Measurements from ENCODE around the gene PCDHA8. TPM values are rescaled to one million over a fixed set of nuclear protein-coding genes. Genes with fewer than 3 reads are reported as not detected.
A peak's percentile ranks its signal among the peaks of the same experiment; 100 is the strongest.
"Not testable (repeated sequence)": the region's sequence is repeated elsewhere in the genome, so short reads cannot be mapped to it uniquely, and the experiment has no call there.

The PCDHA8 gene
- total RNA-seq, 1 donor: 0.36 TPM

DNA sequence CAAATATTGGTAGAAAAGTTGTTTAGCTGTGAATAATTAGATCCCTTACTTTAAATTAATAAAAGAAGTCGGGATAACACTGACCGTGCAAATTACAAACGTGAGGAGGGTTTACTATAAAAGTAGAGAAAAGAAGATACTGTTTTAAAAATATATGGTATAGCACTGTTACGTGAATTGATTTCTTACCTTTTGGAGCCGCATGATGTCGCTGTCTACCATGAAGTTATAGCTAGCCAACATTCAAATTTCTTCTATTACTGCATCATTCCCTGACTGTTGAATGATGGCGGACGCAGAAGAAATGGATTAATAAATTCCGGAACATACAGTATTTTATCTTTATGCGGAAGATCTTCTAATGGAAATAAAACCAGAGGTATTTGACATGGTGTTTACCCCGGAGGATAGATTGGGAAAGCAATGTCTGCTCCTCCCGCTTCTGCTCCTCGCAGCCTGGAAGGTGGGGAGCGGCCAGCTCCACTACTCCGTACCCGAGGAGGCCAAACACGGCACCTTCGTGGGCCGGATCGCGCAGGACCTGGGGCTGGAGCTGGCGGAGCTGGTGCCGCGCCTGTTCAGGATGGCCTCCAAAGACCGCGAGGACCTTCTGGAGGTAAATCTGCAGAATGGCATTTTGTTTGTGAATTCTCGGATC lies 13.2 kb upstream of the PCDHA8 start, which contains the start of gene PCDHA6:
TSS of gene PCDHA6 (plus strand) at position 257 of the 658 bp plus-strand sequence. CDS start at position 389, 132 bp downstream.
- no peak for DNase-seq (ENCODE audit: insufficient read length, low spot score, missing footprints)
- no peaks in the 10 kb centered on the region for H3K36me3 ChIP-seq (ENCODE audit: insufficient read depth, low read length)
- H2AFZ ChIP-seq (ENCODE audit: low read length): no peak within 1 kb of the TSS
- no peak within 1 kb of the TSS for H3K4me2 ChIP-seq (ENCODE audit: insufficient read depth, low read length)
- no peaks in the 10 kb centered on the region for H3K79me2 ChIP-seq (ENCODE audit: insufficient read depth, low read length)
- H3K4me3 ChIP-seq (ENCODE audit: insufficient read depth, low read length): peak within 1 kb of the TSS; percentile 41
- H3K27me3 ChIP-seq (ENCODE audit: insufficient read depth, low read length): no peaks in the 10 kb centered on the region
- no peak within 1 kb of the TSS for H3K27ac ChIP-seq (ENCODE audit: low read depth, low read length)
- H3K4me1 ChIP-seq (ENCODE audit: insufficient read depth, low read length): no peaks in the 10 kb centered on the region
- no peaks in the 10 kb centered on the region for H4K20me1 ChIP-seq (ENCODE audit: insufficient read depth, low read length)
- TF ChIP-seq, protein P1, sequence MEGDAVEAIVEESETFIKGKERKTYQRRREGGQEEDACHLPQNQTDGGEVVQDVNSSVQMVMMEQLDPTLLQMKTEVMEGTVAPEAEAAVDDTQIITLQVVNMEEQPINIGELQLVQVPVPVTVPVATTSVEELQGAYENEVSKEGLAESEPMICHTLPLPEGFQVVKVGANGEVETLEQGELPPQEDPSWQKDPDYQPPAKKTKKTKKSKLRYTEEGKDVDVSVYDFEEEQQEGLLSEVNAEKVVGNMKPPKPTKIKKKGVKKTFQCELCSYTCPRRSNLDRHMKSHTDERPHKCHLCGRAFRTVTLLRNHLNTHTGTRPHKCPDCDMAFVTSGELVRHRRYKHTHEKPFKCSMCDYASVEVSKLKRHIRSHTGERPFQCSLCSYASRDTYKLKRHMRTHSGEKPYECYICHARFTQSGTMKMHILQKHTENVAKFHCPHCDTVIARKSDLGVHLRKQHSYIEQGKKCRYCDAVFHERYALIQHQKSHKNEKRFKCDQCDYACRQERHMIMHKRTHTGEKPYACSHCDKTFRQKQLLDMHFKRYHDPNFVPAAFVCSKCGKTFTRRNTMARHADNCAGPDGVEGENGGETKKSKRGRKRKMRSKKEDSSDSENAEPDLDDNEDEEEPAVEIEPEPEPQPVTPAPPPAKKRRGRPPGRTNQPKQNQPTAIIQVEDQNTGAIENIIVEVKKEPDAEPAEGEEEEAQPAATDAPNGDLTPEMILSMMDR (IDR thresholded peaks at IDR 0.05; ENCODE audit: extremely low read depth, low read depth, low read length): no peak
- H3K9me3 ChIP-seq (ENCODE audit: low read depth, low read length): no peaks in the 10 kb centered on the region

DNA sequence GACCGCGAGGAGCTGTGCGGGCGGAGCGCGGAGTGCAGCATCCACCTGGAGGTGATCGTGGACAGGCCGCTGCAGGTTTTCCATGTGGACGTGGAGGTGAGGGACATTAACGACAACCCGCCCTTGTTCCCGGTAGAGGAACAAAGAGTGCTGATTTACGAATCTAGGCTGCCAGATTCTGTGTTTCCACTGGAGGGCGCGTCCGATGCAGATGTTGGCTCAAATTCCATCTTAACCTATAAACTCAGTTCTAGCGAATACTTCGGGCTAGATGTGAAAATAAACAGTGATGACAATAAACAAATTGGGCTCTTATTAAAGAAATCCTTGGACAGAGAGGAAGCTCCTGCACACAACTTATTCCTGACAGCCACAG lies 12.6 kb upstream of the PCDHA8 start:
- H3K4me3 ChIP-seq (ENCODE audit: insufficient read depth, low read length): peak overlapping the region; percentile 41
- no peaks in the 10 kb centered on the region for H3K4me1 ChIP-seq (ENCODE audit: insufficient read depth, low read length)
- no peaks in the 10 kb centered on the region for H4K20me1 ChIP-seq (ENCODE audit: insufficient read depth, low read length)
- TF ChIP-seq, protein P1 (IDR thresholded peaks at IDR 0.05; ENCODE audit: extremely low read depth, low read depth, low read length): no peak
- H3K4me2 ChIP-seq (ENCODE audit: insufficient read depth, low read length): no peak overlapping the region
- H3K9me3 ChIP-seq (ENCODE audit: low read depth, low read length): no peaks in the 10 kb centered on the region
- DNase-seq (ENCODE audit: insufficient read length, low spot score, missing footprints): no peak
- no peak overlapping the region for H2AFZ ChIP-seq (ENCODE audit: low read length)
- no peaks in the 10 kb centered on the region for H3K79me2 ChIP-seq (ENCODE audit: insufficient read depth, low read length)
- no peaks in the 10 kb centered on the region for H3K27me3 ChIP-seq (ENCODE audit: insufficient read depth, low read length)
- no peaks in the 10 kb centered on the region for H3K36me3 ChIP-seq (ENCODE audit: insufficient read depth, low read length)
- H3K27ac ChIP-seq (ENCODE audit: low read depth, low read length): no peak overlapping the region

DNA sequence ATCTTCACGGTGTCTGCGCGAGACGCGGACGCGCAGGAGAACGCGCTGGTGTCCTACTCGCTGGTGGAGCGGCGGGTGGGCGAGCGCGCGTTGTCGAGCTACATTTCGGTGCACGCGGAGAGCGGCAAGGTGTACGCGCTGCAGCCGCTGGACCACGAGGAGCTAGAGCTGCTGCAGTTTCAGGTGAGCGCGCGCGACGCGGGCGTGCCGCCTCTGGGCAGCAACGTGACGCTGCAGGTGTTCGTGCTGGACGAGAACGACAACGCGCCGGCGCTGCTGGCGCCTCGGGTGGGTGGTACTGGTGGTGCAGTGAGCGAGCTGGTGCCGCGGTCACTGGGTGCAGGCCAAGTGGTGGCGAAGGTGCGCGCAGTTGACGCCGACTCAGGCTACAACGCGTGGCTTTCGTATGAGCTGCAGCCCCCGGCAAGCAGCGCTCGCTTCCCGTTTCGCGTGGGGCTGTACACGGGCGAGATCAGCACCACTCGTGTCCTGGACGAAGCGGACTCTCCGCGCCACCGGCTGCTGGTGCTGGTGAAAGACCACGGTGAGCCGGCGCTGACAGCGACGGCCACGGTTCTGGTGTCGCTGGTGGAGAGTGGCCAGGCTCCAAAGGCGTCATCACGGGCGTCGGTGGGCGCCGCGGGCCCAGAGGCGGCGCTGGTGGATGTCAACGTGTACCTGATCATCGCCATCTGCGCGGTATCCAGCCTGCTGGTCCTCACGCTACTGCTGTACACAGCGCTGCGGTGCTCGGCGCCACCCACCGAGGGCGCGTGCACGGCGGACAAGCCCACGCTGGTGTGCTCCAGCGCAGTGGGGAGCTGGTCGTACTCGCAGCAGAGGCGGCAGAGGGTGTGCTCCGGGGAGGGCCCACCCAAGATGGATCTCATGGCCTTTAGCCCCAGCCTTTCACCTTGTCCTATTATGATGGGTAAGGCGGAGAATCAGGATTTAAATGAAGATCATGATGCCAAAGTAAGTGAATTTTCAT lies 11.2 kb upstream of the PCDHA8 start:
- H4K20me1 ChIP-seq (ENCODE audit: insufficient read depth, low read length); H3K4me1 ChIP-seq (ENCODE audit: insufficient read depth, low read length); H3K79me2 ChIP-seq (ENCODE audit: insufficient read depth, low read length); H3K4me2 ChIP-seq (ENCODE audit: insufficient read depth, low read length); H3K27me3 ChIP-seq (ENCODE audit: insufficient read depth, low read length); H3K4me3 ChIP-seq (ENCODE audit: insufficient read depth, low read length); DNase-seq (ENCODE audit: insufficient read length, low spot score, missing footprints); H3K9me3 ChIP-seq (ENCODE audit: low read depth, low read length); H3K27ac ChIP-seq (ENCODE audit: low read depth, low read length); H2AFZ ChIP-seq (ENCODE audit: low read length); H3K36me3 ChIP-seq (ENCODE audit: insufficient read depth, low read length): not testable (repeated sequence)

GRCh38 chr5:140833993-140834392 lies 7.0 kb upstream of the PCDHA8 start, which contains the start of gene PCDHA7:
Gene PCDHA7 (plus strand): TSS chr5:140834269. CDS start chr5:140834384, 115 bp downstream.
- Histone ChIP-seq H2AFZ (ENCODE audit: low read length) (no peak within 1 kb of the TSS), H3K27ac (ENCODE audit: low read depth, low read length) (no peak within 1 kb of the TSS), H3K9me3 (ENCODE audit: low read depth, low read length) (peaks cover 2% of the 10 kb centered on the region), H3K79me2 (ENCODE audit: insufficient read depth, low read length) (no peaks in the 10 kb centered on the region), H3K4me3 (ENCODE audit: insufficient read depth, low read length) (peak within 1 kb of the TSS; percentile 46), H4K20me1 (ENCODE audit: insufficient read depth, low read length) (no peaks in the 10 kb centered on the region), H3K4me1 (ENCODE audit: insufficient read depth, low read length) (no peaks in the 10 kb centered on the region), H3K4me2 (ENCODE audit: insufficient read depth, low read length) (peak within 1 kb of the TSS; percentile 43), H3K27me3 (ENCODE audit: insufficient read depth, low read length) (no peaks in the 10 kb centered on the region), H3K36me3 (ENCODE audit: insufficient read depth, low read length) (no peaks in the 10 kb centered on the region)
- TF ChIP-seq, protein P1 (IDR thresholded peaks at IDR 0.05; ENCODE audit: extremely low read depth, low read depth, low read length): peak; percentile 19
- no peak for DNase-seq (ENCODE audit: insufficient read length, low spot score, missing footprints)

- not testable (repeated sequence) for H3K36me3 ChIP-seq (ENCODE audit: insufficient read depth, low read length); H3K4me2 ChIP-seq (ENCODE audit: insufficient read depth, low read length); H3K27ac ChIP-seq (ENCODE audit: low read depth, low read length); H2AFZ ChIP-seq (ENCODE audit: low read length); H3K4me1 ChIP-seq (ENCODE audit: insufficient read depth, low read length); DNase-seq (ENCODE audit: insufficient read length, low spot score, missing footprints); H3K79me2 ChIP-seq (ENCODE audit: insufficient read depth, low read length); H3K9me3 ChIP-seq (ENCODE audit: low read depth, low read length); H3K27me3 ChIP-seq (ENCODE audit: insufficient read depth, low read length); H4K20me1 ChIP-seq (ENCODE audit: insufficient read depth, low read length)
- peak overlapping the region; percentile 46 for H3K4me3 ChIP-seq (ENCODE audit: insufficient read depth, low read length)
Measured at GRCh38 chr5:140834439-140835008, 6.5 kb upstream of the PCDHA8 start.

All from osteoblast (primary cell).